GM12891 (cell line): Measurements from ENCODE around the gene TENM4.

Experiments used
- PAX5 ChIP-seq: IDR thresholded peaks from 2 replicates; pipeline ENCODE4 v1.6.1; 2011; ENCODE audit warnings: low read length, moderate library complexity, mild to moderate bottlenecking; ENCODE audit not compliant: insufficient read depth, severe bottlenecking
- POLR2A ChIP-seq: IDR thresholded peaks from 2 replicates; pipeline ENCODE4 v1.6.1; 2011; ENCODE audit warnings: low read depth, low read length, control low read depth
- POLR2AphosphoS5 ChIP-seq: IDR thresholded peaks from 2 replicates; pipeline ENCODE4 v1.6.1; 2011; ENCODE audit warnings: low read depth, low read length, control low read depth
- POU2F2 ChIP-seq: IDR thresholded peaks from 2 replicates; pipeline ENCODE4 v1.6.1; 2011; ENCODE audit warnings: low read depth, mild to moderate bottlenecking, control low read depth, low read length, moderate library complexity
- SPI1 ChIP-seq: IDR thresholded peaks from 2 replicates; pipeline ENCODE4 v1.6.1; 2011; ENCODE audit warnings: low read depth, low read length, control low read depth
- TAF1 ChIP-seq: IDR thresholded peaks from 2 replicates; pipeline ENCODE4 v1.6.1; 2011; ENCODE audit warnings: low read depth, low read length, control low read depth

DNA sequence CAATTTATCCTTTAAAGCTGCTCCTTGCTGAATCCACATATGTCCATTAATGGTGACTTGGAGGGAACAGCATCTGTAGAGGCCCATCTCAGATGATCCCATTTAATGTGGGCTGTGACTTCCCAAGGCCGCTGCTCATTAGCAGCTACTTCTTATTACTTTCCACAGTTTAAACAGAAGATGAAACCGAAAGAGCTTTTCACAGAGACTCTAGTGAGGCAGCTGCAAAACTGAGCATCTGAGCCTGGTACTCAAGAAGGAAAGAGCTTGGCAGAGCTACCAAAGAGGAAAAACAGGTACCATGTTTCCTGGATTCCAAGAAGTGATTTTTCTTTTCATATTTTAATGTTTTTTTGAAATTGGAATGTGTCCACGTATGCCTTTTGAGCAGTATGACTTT is 755.7 kb downstream of the TENM4 start:
- TF ChIP-seq POLR2AphosphoS5, result no peak
- no peak for TF ChIP-seq POLR2A
- no peak for TF ChIP-seq POU2F2
- TF ChIP-seq TAF1, result no peak
- no peak for TF ChIP-seq SPI1
- TF ChIP-seq PAX5, result no peak
